GM12878 (cell line): ENCODE results near the gene PRR18.

Experiments used
- EZH2 ChIP-seq: IDR thresholded peaks from 2 replicates; pipeline ENCODE4 v1.6.1; 2012; ENCODE audit warnings: low read depth, mild to moderate bottlenecking, control low read depth, inconsistent platforms, low read length, borderline replicate concordance; ENCODE audit not compliant: control insufficient read depth
- HDAC2 ChIP-seq: fragments of 200-600 bp; sonication (generic); IDR thresholded peaks from 2 replicates; pipeline ENCODE4 v1.6.1; 2017
- HDAC6 ChIP-seq: fragments of 200-600 bp; sonication (generic); IDR thresholded peaks from one replicate; pipeline ENCODE4 v1.8.0; 2017; ENCODE audit warnings: antibody characterized with exemption; ENCODE audit not compliant: unreplicated experiment
- JUND ChIP-seq: IDR thresholded peaks from 2 replicates; pipeline ENCODE4 v1.6.1; 2012; ENCODE audit warnings: low read depth, mild to moderate bottlenecking, low read length, improper control_type of control experiment, moderate library complexity
- MXI1 ChIP-seq: fragments of 150-350 bp; IDR thresholded peaks from 2 replicates; pipeline ENCODE4 v1.6.1; 2011; ENCODE audit warnings: low read depth, mild to moderate bottlenecking, inconsistent platforms, low read length, improper control_type of control experiment
- POLR2A ChIP-seq: IDR thresholded peaks from 2 replicates; pipeline ENCODE4 v1.6.1; 2011; ENCODE audit warnings: low read depth, mild to moderate bottlenecking, low read length
- POLR2AphosphoS5 ChIP-seq: IDR thresholded peaks from 2 replicates; pipeline ENCODE4 v1.6.1; 2011; ENCODE audit warnings: mild to moderate bottlenecking, low read length, inconsistent platforms
- SIN3A ChIP-seq: IDR thresholded peaks from 2 replicates; pipeline ENCODE4 v1.6.1; 2012; ENCODE audit warnings: low read depth, low read length, improper control_type of control experiment
- SPI1 ChIP-seq: IDR thresholded peaks from 2 replicates; pipeline ENCODE4 v1.6.1; 2011; ENCODE audit warnings: low read depth, mild to moderate bottlenecking, low read length, moderate library complexity, borderline replicate concordance; ENCODE audit not compliant: insufficient read depth
- SUPT20H ChIP-seq: IDR thresholded peaks from 2 replicates; pipeline ENCODE4 v1.6.1; 2011; ENCODE audit warnings: low read depth, mild to moderate bottlenecking, low read length, moderate library complexity, borderline replicate concordance; ENCODE audit not compliant: control insufficient read depth
- SUZ12 ChIP-seq: fragments of 200-600 bp; sonication (generic); IDR thresholded peaks from one replicate; pipeline ENCODE4 v1.6.1; 2018; ENCODE audit warnings: antibody characterized with exemption, mild to moderate bottlenecking; ENCODE audit not compliant: unreplicated experiment
- TF ChIP-seq, protein P1 (sequence below): fragments of 450-650 bp; IDR thresholded peaks from 2 replicates; pipeline ENCODE4 v1.6.1; 2017; ENCODE audit warnings: antibody characterized with exemption, mild to moderate bottlenecking, moderate library complexity
- TF ChIP-seq, protein P2 (sequence below): IDR thresholded peaks from 2 replicates; pipeline ENCODE4 v1.6.1; 2011; ENCODE audit warnings: low read depth, mild to moderate bottlenecking, low read length, moderate library complexity, borderline replicate concordance; ENCODE audit errors: extremely low read depth
- TF ChIP-seq, protein P3 (sequence below): fragments of 450-650 bp; formaldehyde crosslinking; IDR thresholded peaks from 2 replicates; pipeline ENCODE4 v1.5.0; 2022; ENCODE audit warnings: mild to moderate bottlenecking, missing genetic modification characterization

DNA sequence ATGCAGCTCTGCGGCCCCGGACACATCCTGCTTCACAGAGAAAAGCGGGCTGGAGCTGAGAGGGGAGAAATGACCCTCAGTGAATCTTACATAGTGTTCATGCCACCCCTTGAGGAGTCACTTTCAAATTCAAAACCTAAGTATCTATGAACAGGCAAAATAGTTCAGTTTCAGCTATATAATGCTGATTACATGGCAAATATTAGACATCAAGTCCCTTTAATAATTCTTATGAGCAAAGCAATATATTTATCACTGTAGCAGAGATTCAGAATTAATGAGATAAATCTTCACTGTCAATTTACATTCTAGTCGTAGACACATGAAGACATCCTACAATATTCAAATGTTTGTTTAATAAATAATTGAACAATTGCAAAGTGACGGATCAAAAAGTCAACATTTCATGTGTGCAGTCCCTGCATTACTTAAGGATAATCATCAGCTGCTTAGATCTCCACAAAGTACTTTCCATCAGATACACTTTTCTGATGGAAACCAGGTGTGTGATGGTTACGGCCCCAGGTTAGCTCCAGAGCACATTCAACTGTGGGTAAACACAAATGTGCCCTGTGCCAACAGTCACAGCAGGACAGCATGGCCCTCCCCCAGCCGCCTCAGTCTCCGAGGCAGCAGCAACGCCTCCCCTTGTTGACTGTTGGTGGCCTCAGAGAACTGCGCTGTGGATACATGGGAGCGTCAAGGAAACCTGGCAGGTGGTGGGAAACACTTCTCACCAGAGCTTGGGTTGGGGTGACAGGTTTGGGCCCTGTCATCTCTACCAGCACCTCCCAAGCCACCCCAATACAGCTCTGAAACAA, 787 bp upstream of the PRR18 start:
- no peak for TF ChIP-seq SPI1
- TF ChIP-seq POLR2A = no peak
- no peak for TF ChIP-seq SIN3A
- no peak for TF ChIP-seq EZH2
- TF ChIP-seq, protein P1, sequence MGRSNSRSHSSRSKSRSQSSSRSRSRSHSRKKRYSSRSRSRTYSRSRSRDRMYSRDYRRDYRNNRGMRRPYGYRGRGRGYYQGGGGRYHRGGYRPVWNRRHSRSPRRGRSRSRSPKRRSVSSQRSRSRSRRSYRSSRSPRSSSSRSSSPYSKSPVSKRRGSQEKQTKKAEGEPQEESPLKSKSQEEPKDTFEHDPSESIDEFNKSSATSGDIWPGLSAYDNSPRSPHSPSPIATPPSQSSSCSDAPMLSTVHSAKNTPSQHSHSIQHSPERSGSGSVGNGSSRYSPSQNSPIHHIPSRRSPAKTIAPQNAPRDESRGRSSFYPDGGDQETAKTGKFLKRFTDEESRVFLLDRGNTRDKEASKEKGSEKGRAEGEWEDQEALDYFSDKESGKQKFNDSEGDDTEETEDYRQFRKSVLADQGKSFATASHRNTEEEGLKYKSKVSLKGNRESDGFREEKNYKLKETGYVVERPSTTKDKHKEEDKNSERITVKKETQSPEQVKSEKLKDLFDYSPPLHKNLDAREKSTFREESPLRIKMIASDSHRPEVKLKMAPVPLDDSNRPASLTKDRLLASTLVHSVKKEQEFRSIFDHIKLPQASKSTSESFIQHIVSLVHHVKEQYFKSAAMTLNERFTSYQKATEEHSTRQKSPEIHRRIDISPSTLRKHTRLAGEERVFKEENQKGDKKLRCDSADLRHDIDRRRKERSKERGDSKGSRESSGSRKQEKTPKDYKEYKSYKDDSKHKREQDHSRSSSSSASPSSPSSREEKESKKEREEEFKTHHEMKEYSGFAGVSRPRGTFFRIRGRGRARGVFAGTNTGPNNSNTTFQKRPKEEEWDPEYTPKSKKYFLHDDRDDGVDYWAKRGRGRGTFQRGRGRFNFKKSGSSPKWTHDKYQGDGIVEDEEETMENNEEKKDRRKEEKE = no peak
- no peak for TF ChIP-seq SUPT20H
- TF ChIP-seq, protein P2, sequence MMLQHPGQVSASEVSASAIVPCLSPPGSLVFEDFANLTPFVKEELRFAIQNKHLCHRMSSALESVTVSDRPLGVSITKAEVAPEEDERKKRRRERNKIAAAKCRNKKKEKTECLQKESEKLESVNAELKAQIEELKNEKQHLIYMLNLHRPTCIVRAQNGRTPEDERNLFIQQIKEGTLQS = no peak
- no peak for TF ChIP-seq SUZ12
- TF ChIP-seq JUND = no peak
- TF ChIP-seq HDAC6 = no peak
- TF ChIP-seq POLR2AphosphoS5 = no peak
- TF ChIP-seq, protein P3, sequence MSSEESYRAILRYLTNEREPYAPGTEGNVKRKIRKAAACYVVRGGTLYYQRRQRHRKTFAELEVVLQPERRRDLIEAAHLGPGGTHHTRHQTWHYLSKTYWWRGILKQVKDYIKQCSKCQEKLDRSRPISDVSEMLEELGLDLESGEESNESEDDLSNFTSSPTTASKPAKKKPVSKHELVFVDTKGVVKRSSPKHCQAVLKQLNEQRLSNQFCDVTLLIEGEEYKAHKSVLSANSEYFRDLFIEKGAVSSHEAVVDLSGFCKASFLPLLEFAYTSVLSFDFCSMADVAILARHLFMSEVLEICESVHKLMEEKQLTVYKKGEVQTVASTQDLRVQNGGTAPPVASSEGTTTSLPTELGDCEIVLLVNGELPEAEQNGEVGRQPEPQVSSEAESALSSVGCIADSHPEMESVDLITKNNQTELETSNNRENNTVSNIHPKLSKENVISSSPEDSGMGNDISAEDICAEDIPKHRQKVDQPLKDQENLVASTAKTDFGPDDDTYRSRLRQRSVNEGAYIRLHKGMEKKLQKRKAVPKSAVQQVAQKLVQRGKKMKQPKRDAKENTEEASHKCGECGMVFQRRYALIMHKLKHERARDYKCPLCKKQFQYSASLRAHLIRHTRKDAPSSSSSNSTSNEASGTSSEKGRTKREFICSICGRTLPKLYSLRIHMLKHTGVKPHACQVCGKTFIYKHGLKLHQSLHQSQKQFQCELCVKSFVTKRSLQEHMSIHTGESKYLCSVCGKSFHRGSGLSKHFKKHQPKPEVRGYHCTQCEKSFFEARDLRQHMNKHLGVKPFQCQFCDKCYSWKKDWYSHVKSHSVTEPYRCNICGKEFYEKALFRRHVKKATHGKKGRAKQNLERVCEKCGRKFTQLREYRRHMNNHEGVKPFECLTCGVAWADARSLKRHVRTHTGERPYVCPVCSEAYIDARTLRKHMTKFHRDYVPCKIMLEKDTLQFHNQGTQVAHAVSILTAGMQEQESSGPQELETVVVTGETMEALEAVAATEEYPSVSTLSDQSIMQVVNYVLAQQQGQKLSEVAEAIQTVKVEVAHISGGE (CRISPR knock-in tag) = no peak
- no peak for TF ChIP-seq MXI1
- no peak for TF ChIP-seq HDAC2
